CD14-positive monocyte (primary cell): ENCODE results near the gene SIGLEC14. TPM values are rescaled to one million over a fixed set of nuclear protein-coding genes. Genes with fewer than 3 reads are reported as not detected.

Experiments used
- DNase-seq, 3 donors: peaks; one replicate each; pipeline ENCODE4 v3.0.0-alpha.2; 2011 to 2022
- H2AFZ ChIP-seq: 2 replicates; pipeline ENCODE4 v1.6.0; 2012; ENCODE audit warnings: mild to moderate bottlenecking, low read depth, low read length, inconsistent platforms; ENCODE audit not compliant: insufficient read depth, poor library complexity, severe bottlenecking
- H3K27ac ChIP-seq, 2 donors: 1 replicate in 1 of 2; 2 replicates in 1 of 2; pipeline ENCODE4 v1.5.1; 2012 to 2013; ENCODE audit warnings: low read length in 2 of 2, control low read depth in 1 of 2, inconsistent platforms in 1 of 2, low read depth in 1 of 2, mild to moderate bottlenecking in 1 of 2
- H3K27me3 ChIP-seq, 2 donors: one replicate each; pipeline versions ENCODE4 v1.6.0 to v1.6.1; 2011 to 2013; ENCODE audit warnings: low read length in 2 of 2; ENCODE audit not compliant: control insufficient read depth in 2 of 2, insufficient read depth in 2 of 2
- H3K36me3 ChIP-seq, 2 donors: replicated peaks in 1 of 2; 1 replicate in 1 of 2; 2 replicates in 1 of 2; pipeline versions ENCODE4 v1.5.1 to v1.6.1; 2012 to 2013; ENCODE audit warnings: low read length in 2 of 2, control low read depth in 1 of 2, inconsistent platforms in 1 of 2, mild to moderate bottlenecking in 1 of 2; ENCODE audit not compliant: insufficient read depth in 2 of 2, control insufficient read depth in 1 of 2
- H3K4me1 ChIP-seq, 2 donors: 1 replicate in 1 of 2; 2 replicates in 1 of 2; pipeline versions ENCODE4 v1.5.1 to v1.6.1; 2012 to 2013; ENCODE audit warnings: low read length in 2 of 2, control low read depth in 1 of 2, inconsistent platforms in 1 of 2, mild to moderate bottlenecking in 1 of 2, moderate library complexity in 1 of 2; ENCODE audit not compliant: insufficient read depth in 2 of 2, control insufficient read depth in 1 of 2
- H3K4me2 ChIP-seq: replicated peaks from 2 replicates; pipeline ENCODE3; 2012; ENCODE audit warnings: low read length, moderate library complexity, mild to moderate bottlenecking; ENCODE audit not compliant: poor library complexity, severe bottlenecking; ENCODE audit errors: extremely low read depth
- H3K4me3 ChIP-seq, 3 experiments: fragments of 200-600 bp in 1 of 3; sonication (generic) in 1 of 3; replicated peaks in 1 of 3; 1 replicate in 2 of 3; 2 replicates in 1 of 3; pipeline ENCODE4 v1.5.1; 2011 to 2013; ENCODE audit warnings: low read length in 3 of 3, mild to moderate bottlenecking in 3 of 3, control low read depth in 2 of 3, low read depth in 2 of 3, inconsistent platforms in 1 of 3, moderate library complexity in 1 of 3
- H3K79me2 ChIP-seq: 2 replicates; pipeline ENCODE4 v1.6.0; 2012; ENCODE audit warnings: mild to moderate bottlenecking, control low read depth, inconsistent platforms, low read length, moderate library complexity; ENCODE audit not compliant: insufficient read depth
- H3K9ac ChIP-seq: 2 replicates; pipeline ENCODE4 v1.6.0; 2017; ENCODE audit warnings: low read length, mild to moderate bottlenecking; ENCODE audit not compliant: insufficient read depth, poor library complexity, severe bottlenecking
- H3K9me3 ChIP-seq, 2 donors: replicated peaks in 1 of 2; 1 replicate in 1 of 2; 2 replicates in 1 of 2; pipeline versions ENCODE4 v1.5.1 to v1.6.1; 2012 to 2013; ENCODE audit warnings: low read length in 2 of 2, control low read depth in 1 of 2; ENCODE audit not compliant: control insufficient read depth in 1 of 2, insufficient read depth in 1 of 2
- H4K20me1 ChIP-seq: 2 replicates; pipeline ENCODE4 v1.6.0; 2012; ENCODE audit warnings: mild to moderate bottlenecking, low read length, control low read depth, moderate library complexity; ENCODE audit not compliant: insufficient read depth
- H3K27ac Mint-ChIP-seq, 7 donors: one replicate each; pipeline ENCODE4 v1.8.0; 2020; ENCODE audit warnings: mild to moderate bottlenecking in 7 of 7, mixed read lengths in 7 of 7, moderate library complexity in 6 of 7, inconsistent platforms in 2 of 7
- H3K27me3 Mint-ChIP-seq, 3 donors: one replicate each; pipeline ENCODE4 v1.8.0; 2021 to 2022; ENCODE audit warnings: low read depth in 3 of 3, mild to moderate bottlenecking in 3 of 3, mixed read lengths in 3 of 3, moderate library complexity in 3 of 3, inconsistent platforms in 1 of 3
- H3K36me3 Mint-ChIP-seq, 2 donors: one replicate each; pipeline ENCODE4 v1.8.0; 2020; ENCODE audit warnings: mixed read lengths in 2 of 2, inconsistent platforms in 1 of 2, mild to moderate bottlenecking in 1 of 2
- H3K4me1 Mint-ChIP-seq: one replicate; pipeline ENCODE4 v1.8.0; 2020; ENCODE audit warnings: mild to moderate bottlenecking, mixed read lengths
- H3K4me3 Mint-ChIP-seq, 2 donors: one replicate each; pipeline ENCODE4 v1.8.0; 2020; ENCODE audit warnings: mild to moderate bottlenecking in 2 of 2, mixed read lengths in 2 of 2, moderate library complexity in 1 of 2
- H3K9me3 Mint-ChIP-seq, 7 donors: one replicate each; pipeline ENCODE4 v1.8.0; 2020 to 2022; ENCODE audit warnings: mixed read lengths in 7 of 7, mild to moderate bottlenecking in 6 of 7, moderate library complexity in 6 of 7, inconsistent platforms in 2 of 7
- WGBS: methylation state at CpG from one replicate; pipeline ENCODE4 v1.1.5; 2013; ENCODE audit warnings: missing lambda C conversion rate; ENCODE audit not compliant: insufficient coverage; 5-methylcytosine and 5-hydroxymethylcytosine counted together
- intact Hi-C, 2 donors: fragments of 100-400 bp; cut with micrococcal nuclease; formaldehyde crosslinking; loops; one replicate each; pipeline versions ENCODE4 v1.15.0 to v1.15.1; 2023
- polyA plus RNA-seq, 3 donors: library from polyadenylated mRNA; depleted of rRNA in 1 of 3; unstranded in 2 of 3; stranded (reverse) in 1 of 3; fragments of 300-500 nt in 2 of 3; fragments of >200 nt in 1 of 3; fragmentation: Illumina TruSeq in 2 of 3; gene quantifications; 1 replicate in 2 of 3; 2 replicates in 1 of 3; pipeline ENCODE4 v1.2.3, GENCODE V29; 2012 to 2021
- TF ChIP-seq, protein P1 (sequence below): fragments of 200-600 bp; IDR thresholded peaks from one replicate; pipeline ENCODE4 v1.8.0; 2022; ENCODE audit warnings: antibody characterized with exemption, mild to moderate bottlenecking

Gene SIGLEC14
- polyA plus RNA-seq, 3 donors, result 63.5 to 129 (median 95.0) TPM

DNA sequence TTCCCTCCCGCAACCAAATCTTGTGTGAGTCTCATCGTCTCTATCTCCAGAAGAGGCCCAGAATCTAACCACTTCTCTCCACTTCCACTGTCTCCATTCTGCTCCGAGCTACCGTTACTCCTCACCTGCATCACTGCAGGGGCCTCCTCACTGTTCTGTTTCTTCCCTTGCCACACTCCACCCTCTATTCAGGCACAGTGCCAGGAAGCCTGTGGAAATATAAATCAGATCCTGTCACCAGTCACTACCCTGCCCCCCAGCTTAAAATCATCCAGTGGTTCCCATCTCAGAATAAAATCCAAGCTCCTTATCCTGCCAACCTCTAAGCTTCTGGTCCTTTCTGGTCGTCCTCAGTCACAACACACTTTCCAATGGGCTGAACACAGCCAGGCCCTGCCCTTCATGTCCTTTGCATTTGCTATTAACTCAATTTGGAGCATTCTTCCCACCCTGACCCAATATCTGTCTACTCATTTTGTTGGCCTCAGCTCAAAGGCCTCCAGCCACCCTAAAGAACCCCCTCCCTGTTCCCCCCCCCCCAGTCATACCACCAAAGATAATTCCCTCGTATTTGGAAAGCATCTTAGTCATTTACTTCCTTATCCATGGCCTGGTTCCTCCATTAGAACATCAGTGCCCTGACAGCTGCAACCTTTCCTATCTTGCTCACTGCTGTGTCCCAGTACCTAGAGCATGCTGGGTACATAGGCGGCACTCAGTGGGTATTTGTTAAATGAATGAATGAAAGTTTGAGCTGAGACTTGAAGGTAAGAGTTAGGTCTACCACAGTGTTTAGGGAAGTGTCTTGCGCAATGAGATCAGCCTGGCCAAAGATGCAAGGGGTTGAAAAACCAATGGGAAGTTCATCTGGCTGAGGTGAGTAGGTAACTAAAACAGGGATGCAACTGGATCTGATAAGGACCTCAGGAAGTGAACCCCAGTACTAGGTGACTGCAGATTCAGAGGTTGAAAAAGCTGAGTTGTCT lies 51.1 kb downstream of the SIGLEC14 start:
- H3K4me1 Mint-ChIP-seq, result peaks cover 29% of the 10 kb centered on the region
- peaks cover 23 to 28% of the 10 kb centered on the region in 2 donors for H3K4me1 ChIP-seq
- H3K27ac Mint-ChIP-seq, result peak overlapping the region in 5 of 7 donors; percentile 13 to 84 (median 67)
- WGBS, result 91% methylated on average over 7 of the region's 8 CpGs
- peak overlapping the region; percentile 97 for H3K4me2 ChIP-seq
- H3K36me3 Mint-ChIP-seq, result no peaks in the 10 kb centered on the region
- peaks cover 7 to 17% of the 10 kb centered on the region in 2 donors for H3K27me3 ChIP-seq
- H3K27ac ChIP-seq, result no peak overlapping the region
- H3K27me3 Mint-ChIP-seq, result peaks cover 12 to 32% (median 19%) of the 10 kb centered on the region in 3 donors
- H3K4me3 Mint-ChIP-seq, result peak overlapping the region; percentile 47 to 99
- no peaks in the 10 kb centered on the region for H4K20me1 ChIP-seq
- H3K9me3 Mint-ChIP-seq, result peaks cover 0 to 10% (median 7%) of the 10 kb centered on the region in 7 donors
- H3K9ac ChIP-seq, result no peak overlapping the region
- H3K36me3 ChIP-seq, result no peaks in the 10 kb centered on the region
- TF ChIP-seq, protein P1, sequence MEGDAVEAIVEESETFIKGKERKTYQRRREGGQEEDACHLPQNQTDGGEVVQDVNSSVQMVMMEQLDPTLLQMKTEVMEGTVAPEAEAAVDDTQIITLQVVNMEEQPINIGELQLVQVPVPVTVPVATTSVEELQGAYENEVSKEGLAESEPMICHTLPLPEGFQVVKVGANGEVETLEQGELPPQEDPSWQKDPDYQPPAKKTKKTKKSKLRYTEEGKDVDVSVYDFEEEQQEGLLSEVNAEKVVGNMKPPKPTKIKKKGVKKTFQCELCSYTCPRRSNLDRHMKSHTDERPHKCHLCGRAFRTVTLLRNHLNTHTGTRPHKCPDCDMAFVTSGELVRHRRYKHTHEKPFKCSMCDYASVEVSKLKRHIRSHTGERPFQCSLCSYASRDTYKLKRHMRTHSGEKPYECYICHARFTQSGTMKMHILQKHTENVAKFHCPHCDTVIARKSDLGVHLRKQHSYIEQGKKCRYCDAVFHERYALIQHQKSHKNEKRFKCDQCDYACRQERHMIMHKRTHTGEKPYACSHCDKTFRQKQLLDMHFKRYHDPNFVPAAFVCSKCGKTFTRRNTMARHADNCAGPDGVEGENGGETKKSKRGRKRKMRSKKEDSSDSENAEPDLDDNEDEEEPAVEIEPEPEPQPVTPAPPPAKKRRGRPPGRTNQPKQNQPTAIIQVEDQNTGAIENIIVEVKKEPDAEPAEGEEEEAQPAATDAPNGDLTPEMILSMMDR, result no peak
- peak overlapping the region in 1 of 3 experiments; percentile 93 for H3K4me3 ChIP-seq
- intact Hi-C loops, result loop anchor here (10.0 kb wide), 1 partner anchor 491 kb away; the partner anchor contains the start of gene CTU1 (in 2 of the 2)
- H3K9me3 ChIP-seq, result peaks cover 6 to 11% of the 10 kb centered on the region in 2 donors
- H2AFZ ChIP-seq, result no peak overlapping the region
- DNase-seq, result peak in 2 of 3 donors; percentile 30 to 46
- H3K79me2 ChIP-seq, result no peaks in the 10 kb centered on the region

DNA sequence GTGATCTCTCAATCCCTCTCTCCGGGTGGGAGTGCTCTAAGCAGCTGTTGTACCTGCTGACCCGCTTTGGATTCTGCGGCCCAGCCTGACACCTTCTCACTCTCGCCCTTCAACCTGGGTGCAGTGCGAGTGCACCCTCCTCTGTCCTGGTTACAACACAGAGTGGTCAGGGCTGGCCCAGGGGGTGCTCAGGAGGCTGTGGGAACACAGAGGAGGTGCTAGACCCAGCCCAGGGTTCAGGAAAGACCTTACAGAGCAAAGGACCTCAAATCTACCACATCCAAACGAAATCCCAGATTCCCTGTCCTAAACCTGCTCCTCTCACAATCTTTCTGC lies 51.9 kb downstream of the SIGLEC14 start:
- Histone ChIP-seq H3K4me2 (peak overlapping the region; percentile 97), H2AFZ (peak overlapping the region; percentile 96), H3K79me2 (no peaks in the 10 kb centered on the region), H3K27ac (peak overlapping the region in 1 of 2 donors; percentile 45), H3K36me3 (no peaks in the 10 kb centered on the region), H3K4me3 (peak overlapping the region; percentile 43 to 93 (median 67)), H3K9me3 (peaks cover 6 to 11% of the 10 kb centered on the region in 2 donors), H4K20me1 (no peaks in the 10 kb centered on the region), H3K9ac (peak overlapping the region; percentile 56), H3K27me3 (peaks cover under 1 to 9% of the 10 kb centered on the region in 2 donors), H3K4me1 (peaks cover 23 to 28% of the 10 kb centered on the region in 2 donors)
- TF ChIP-seq, protein P1, result no peak
- Mint-ChIP-seq H3K9me3 (peaks cover 0 to 10% (median 7%) of the 10 kb centered on the region in 7 donors), H3K4me1 (peaks cover 29% of the 10 kb centered on the region), H3K27me3 (peaks cover 5 to 24% (median 13%) of the 10 kb centered on the region in 3 donors), H3K27ac (peak overlapping the region in 5 of 7 donors; percentile 74 to 88 (median 84)), H3K36me3 (no peaks in the 10 kb centered on the region), H3K4me3 (peak overlapping the region; percentile 84 to 99)
- no peak for DNase-seq
- intact Hi-C loops, result loop anchor here (10.0 kb wide), 1 partner anchor 490 kb away; the partner anchor contains the start of gene CTU1 (in 2 of the 2)
- 35% methylated on average over 6 of the region's 6 CpGs for WGBS
